GM21390 (cell line): Measurements from ENCODE around the gene SYNE1.

ENCODE experiments used
- ATAC-seq: cut with Tn5 transposase; IDR thresholded peaks from one replicate; pipeline ENCODE4 v1.9.1; 2021; ENCODE audit not compliant: unreplicated experiment

Gene SYNE1

DNA sequence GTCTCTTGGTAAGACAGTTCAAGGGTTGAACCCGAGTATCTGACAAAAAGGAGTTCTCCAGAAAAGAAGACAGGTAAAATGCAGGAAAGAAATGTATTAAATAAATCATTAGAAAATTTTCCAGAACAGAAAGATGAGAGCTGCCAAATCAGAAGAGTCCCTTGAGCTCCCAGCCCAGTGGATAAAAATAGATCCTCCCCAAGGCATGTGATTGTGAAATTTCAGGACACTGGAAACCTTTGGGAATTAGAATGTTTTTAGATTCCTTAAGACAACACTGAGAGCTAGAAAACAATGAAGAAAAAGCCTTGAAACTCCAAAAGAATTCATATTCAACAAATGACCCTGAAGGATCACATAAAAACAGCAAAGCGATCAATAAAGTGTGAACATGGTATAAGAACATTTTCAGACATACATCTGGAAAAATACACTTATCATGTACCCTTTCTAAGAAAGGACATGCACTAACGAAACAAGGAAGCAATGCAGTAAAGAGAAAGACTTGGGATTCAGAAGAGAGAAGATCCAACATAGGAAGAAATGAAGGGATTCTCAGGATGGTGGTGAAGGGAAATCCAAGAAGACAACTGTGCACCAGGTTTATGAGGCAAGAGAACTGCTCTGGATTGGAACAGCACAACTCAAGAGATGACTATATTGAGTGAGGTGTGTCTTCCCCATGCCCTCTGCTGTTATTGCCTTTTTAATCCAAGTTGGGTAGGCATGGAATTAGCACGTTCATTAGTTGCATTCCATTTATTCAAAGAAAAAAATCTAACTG, 390.4 kb downstream of the SYNE1 start:
- no peak for ATAC-seq

GRCh38 chr6:152244998-152245630, 392.0 kb downstream of the SYNE1 start:
- ATAC-seq, result no peak

DNA sequence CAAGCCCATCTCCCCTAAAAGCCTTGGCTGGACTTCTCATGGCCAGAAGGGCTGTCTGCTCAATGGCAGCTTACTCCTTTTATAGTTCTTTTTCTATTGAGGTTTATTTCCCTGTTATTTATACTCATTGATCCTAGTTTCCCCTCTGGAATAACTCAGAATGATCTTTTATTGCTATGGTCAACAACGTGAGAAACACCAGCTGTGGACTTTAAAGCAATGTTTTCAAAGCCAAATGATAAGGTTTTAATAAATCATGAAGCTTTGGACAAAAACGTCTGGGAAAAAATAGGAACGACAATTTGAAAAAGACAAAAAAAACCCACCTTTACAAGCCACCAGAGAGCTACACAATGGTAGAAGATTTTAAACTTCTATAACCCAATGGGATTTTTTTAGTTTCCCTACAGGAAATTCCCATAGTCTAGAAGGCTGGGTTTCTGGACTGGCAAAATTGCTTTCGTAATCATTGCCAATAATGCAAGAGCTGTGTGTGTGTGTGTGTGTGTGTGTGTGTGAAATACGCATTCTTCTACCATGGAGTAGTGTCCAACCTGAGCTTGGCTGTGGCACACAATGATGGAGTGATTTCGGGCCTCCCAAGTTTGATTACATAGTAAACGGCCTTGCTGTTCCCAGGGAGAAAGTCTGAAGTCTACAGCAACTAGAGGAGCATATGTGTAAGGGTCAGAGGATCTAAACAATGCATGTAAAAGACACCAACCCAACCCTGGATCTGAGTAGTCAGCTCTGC, 396.0 kb downstream of the SYNE1 start:
- no peak for ATAC-seq

- ATAC-seq, result no peak
These were observed 396.7 kb downstream of the SYNE1 start for GRCh38 chr6:152240436-152240835.

DNA sequence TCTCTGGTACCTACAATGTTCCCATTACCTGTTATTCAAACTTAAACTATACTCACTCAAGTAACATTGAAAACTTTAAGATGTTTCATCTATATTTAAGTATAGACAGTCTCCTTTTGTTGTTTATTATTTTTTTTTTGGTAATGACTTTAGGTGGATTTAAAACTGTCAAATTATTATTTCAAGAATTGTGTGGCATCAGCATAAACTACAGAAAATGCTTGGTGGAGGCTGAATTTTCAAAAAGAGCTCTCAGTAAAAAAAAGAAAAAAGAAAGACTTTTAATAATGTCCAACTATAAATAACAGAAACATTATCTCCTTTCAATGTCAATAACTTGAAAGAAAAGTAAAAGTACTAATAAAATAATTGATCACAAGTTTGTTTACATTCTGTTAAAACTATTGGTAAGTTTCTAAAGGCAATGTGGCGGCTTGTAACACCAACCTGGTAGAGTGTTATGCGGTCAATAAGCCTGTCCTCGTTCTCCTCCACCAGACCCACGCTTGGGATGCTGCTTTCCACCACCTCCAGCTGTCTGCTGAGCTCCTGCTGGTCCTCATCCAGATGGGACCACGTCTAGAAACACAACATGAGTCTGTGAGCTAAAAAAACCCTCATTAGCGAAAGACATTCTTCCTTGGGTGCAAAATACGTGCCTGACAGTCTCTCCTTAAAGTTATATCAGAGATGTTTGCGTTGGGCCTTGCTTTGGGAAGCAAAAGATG, 400.6 kb downstream of the SYNE1 start:
- ATAC-seq, result no peak

- no peak for ATAC-seq
These were observed 403.4 kb downstream of the SYNE1 start for GRCh38 chr6:152233547-152234320.

GRCh38 chr6:152232501-152233151, 404.5 kb downstream of the SYNE1 start:
- no peak for ATAC-seq

DNA sequence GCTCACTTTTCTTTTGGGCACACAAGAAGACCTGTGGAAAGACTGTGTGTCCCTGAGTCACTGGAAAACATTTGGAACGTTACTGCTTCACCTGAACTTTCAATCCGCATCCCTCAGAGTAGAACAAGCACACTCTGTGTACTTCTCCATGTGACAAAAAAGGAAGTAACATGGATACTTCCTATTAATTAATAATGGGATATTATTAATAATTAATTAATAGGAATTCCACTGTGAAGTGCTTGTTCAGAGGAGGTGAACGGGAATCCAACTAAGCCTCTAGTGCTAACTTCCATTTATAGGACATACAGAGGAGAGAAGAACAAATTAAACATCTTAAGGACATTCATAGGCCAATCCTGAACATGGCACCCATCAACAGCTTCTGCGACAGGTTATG, 407.8 kb downstream of the SYNE1 start:
- no peak for ATAC-seq

GRCh38 chr6:152226119-152226518, 411.0 kb downstream of the SYNE1 start:
- ATAC-seq, result no peak

- no peak for ATAC-seq
These were observed 411.8 kb downstream of the SYNE1 start for GRCh38 chr6:152225241-152225934.

- no peak for ATAC-seq
These were observed 413.5 kb downstream of the SYNE1 start for GRCh38 chr6:152223636-152224035.

DNA sequence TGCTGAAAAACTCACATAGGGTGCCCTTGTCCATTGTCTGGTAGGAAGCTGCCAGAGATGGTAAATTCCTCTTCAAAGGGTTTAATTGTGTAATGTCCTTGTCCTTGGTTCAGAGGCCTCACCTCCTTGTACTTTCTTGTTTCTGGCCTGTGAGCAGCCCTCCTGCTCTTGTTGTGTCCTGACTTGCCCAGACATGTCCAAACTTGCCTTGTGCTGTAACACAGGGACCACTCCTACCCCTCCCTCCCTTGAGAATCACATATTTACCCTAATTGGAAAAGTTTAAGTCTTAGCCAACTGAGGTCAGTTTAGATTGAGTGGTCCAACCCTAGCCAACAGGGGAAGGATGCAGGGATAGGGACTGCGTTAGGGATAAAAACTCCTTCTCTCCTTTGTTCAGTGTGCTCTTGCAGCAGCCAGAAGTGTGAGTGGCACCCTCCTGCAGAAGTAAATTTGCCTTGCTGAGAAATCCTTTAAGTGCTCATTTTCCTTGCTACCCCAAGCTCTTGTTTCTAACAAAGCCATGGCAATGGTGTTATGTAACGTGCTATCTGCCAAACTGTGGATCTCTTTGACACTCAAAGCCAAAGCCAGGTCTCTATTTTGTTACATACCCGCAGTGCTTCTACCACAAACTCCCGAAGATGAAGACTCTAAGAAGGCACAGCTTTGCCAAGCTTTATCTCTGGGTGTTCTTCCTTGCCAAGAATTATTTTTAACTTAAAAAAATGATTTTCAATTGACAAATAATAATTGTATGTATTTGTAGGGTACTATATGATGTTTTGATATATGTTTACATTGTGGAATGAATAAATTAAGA, 415.1 kb downstream of the SYNE1 start:
- ATAC-seq, result no peak

GRCh38 chr6:152220786-152221185, 416.4 kb downstream of the SYNE1 start:
- ATAC-seq, result no peak

- no peak for ATAC-seq
These were observed 418.3 kb downstream of the SYNE1 start for GRCh38 chr6:152218887-152219286.

GRCh38 chr6:152212437-152212836, 424.7 kb downstream of the SYNE1 start:
- no peak for ATAC-seq

DNA sequence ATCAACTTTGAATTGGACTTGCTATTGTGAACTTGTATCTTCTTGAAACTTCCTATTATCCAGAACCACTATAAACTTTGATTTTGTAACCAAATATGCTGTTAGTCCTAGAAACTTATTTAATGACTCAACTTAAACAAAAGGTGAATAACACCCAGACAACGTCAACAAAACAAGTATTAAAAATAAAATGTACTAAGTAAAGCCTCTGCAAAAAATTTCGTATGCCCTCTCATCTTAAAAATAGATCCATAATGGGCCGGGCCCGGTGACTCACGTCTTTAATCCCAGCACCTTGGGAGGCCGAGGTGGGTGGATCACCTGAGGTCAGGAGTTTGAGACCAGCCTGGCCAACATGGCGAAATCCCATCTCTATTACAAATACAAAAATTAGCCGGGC, 428.0 kb downstream of the SYNE1 start:
- no peak for ATAC-seq

- no peak for ATAC-seq
These were observed 429.0 kb downstream of the SYNE1 start for GRCh38 chr6:152207915-152208714.
